ENCODE measurements around the gene ZNF341. TPM values are rescaled to one million over a fixed set of nuclear protein-coding genes. Genes with fewer than 3 reads are reported as not detected.

The ZNF341 gene
- total RNA-seq, 2 experiments from 2014 or later, result 2.1 to 2.7 TPM

GRCh38 chr20:33761698-33762250 lies 30.0 kb downstream of the ZNF341 start:
- no peak overlapping the region for H3K27ac Mint-ChIP-seq
- no peak for TF ChIP-seq CTCF (IDR thresholded peaks at IDR 0.05)

DNA sequence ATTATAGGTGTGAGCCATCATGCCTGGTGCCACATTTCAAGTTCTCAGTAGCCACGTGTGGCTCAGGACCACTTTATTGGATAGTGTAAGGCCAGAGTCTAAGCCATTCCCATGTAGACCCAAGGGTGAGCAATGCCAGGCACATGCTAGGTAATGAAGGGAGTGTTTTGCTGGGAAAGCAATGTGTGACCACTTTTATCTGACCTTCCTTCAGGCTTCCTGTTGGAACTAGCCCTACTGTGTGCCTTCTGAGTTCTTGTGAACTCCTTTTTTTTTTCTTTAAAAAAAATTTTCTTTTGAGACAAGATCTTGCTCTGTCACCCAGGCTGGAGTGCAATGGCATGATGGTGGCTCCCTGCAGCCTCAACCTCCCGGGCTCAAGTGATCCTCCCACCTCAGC lies 33.3 kb downstream of the ZNF341 start:
- intact Hi-C loops (cut with DNase I, micrococcal nuclease), result no loop called here
- H3K4me3 ChIP-seq (ENCODE audit: low read length), result no peak overlapping the region
- H3K4me1 ChIP-seq (ENCODE audit: insufficient read depth, low read length), result no peaks in the 10 kb centered on the region
- H3K9me3 ChIP-seq (ENCODE audit: control insufficient read depth in 1 of 2, insufficient read depth in 1 of 2, low read length in 2 of 2), result no peaks in the 10 kb centered on the region
- no peaks in the 10 kb centered on the region for H3K9me3 Mint-ChIP-seq
- DNase-seq (no peak), ATAC-seq (ENCODE audit: poor library complexity) (no peak)
- H3K4me1 Mint-ChIP-seq (ENCODE audit: low read depth), result no peaks in the 10 kb centered on the region
- peaks cover 28% of the 10 kb centered on the region for H3K36me3 Mint-ChIP-seq (ENCODE audit: low read depth)
- no peak overlapping the region for H3K27ac Mint-ChIP-seq
- POLR2A ChIA-PET, result no interaction called here
- no peaks in the 10 kb centered on the region for H3K27me3 ChIP-seq (ENCODE audit: control insufficient read depth in 1 of 2, insufficient read depth in 2 of 2, low read length in 2 of 2)
- peaks cover 4% of the 10 kb centered on the region for H3K36me3 ChIP-seq (ENCODE audit: insufficient read depth, low read length)
- H3K27me3 Mint-ChIP-seq, result no peaks in the 10 kb centered on the region
- no peak overlapping the region for H3K4me3 Mint-ChIP-seq
- no peak for TF ChIP-seq CTCF (IDR thresholded peaks at IDR 0.05)
- CTCF ChIA-PET, result no interaction called here
- H3K27ac ChIP-seq (ENCODE audit: low read depth in 1 of 2, low read length in 2 of 2), result no peak overlapping the region

More at GRCh38 chr20:33761698-33762250, 30.0 kb downstream of the ZNF341 start:
- CTCF ChIA-PET, result no interaction called here
- Histone ChIP-seq H3K27ac (ENCODE audit: low read depth in 1 of 2, low read length in 2 of 2) (no peak overlapping the region), H3K27me3 (ENCODE audit: control insufficient read depth in 1 of 2, insufficient read depth in 2 of 2, low read length in 2 of 2) (no peaks in the 10 kb centered on the region), H3K4me3 (ENCODE audit: low read length) (no peak overlapping the region), H3K36me3 (ENCODE audit: insufficient read depth, low read length) (peaks cover 8% of the 10 kb centered on the region), H3K4me1 (ENCODE audit: insufficient read depth, low read length) (no peaks in the 10 kb centered on the region), H3K9me3 (ENCODE audit: control insufficient read depth in 1 of 2, insufficient read depth in 1 of 2, low read length in 2 of 2) (peaks cover 6% of the 10 kb centered on the region in 2 experiments)
- ATAC-seq (ENCODE audit: poor library complexity), result no peak
- no peaks in the 10 kb centered on the region for H3K27me3 Mint-ChIP-seq
- peaks cover 41% of the 10 kb centered on the region for H3K36me3 Mint-ChIP-seq (ENCODE audit: low read depth)
- POLR2A ChIA-PET, result no interaction called here
- no peaks in the 10 kb centered on the region for H3K4me1 Mint-ChIP-seq (ENCODE audit: low read depth)
- H3K4me3 Mint-ChIP-seq, result no peak overlapping the region
- DNase-seq, result no peak
- peaks cover 2% of the 10 kb centered on the region for H3K9me3 Mint-ChIP-seq
- intact Hi-C loops (cut with DNase I, micrococcal nuclease), result no loop called here

GRCh38 chr20:33765592-33765991 lies 33.8 kb downstream of the ZNF341 start:
- Histone ChIP-seq H3K27me3 (ENCODE audit: control insufficient read depth in 1 of 2, insufficient read depth in 2 of 2, low read length in 2 of 2) (no peaks in the 10 kb centered on the region), H3K4me1 (ENCODE audit: insufficient read depth, low read length) (no peaks in the 10 kb centered on the region), H3K9me3 (ENCODE audit: control insufficient read depth in 1 of 2, insufficient read depth in 1 of 2, low read length in 2 of 2) (no peaks in the 10 kb centered on the region), H3K36me3 (ENCODE audit: insufficient read depth, low read length) (peaks cover 4% of the 10 kb centered on the region), H3K4me3 (ENCODE audit: low read length) (no peak overlapping the region), H3K27ac (ENCODE audit: low read depth in 1 of 2, low read length in 2 of 2) (no peak overlapping the region)
- Mint-ChIP-seq H3K9me3 (no peaks in the 10 kb centered on the region), H3K36me3 (ENCODE audit: low read depth) (peaks cover 28% of the 10 kb centered on the region), H3K4me1 (ENCODE audit: low read depth) (no peaks in the 10 kb centered on the region), H3K27me3 (no peaks in the 10 kb centered on the region), H3K27ac (no peak overlapping the region), H3K4me3 (no peak overlapping the region)
- no peak for TF ChIP-seq CTCF (IDR thresholded peaks at IDR 0.05)
- ATAC-seq (ENCODE audit: poor library complexity), result no peak
- intact Hi-C loops (cut with DNase I, micrococcal nuclease), result no loop called here
- no peak for DNase-seq
- POLR2A ChIA-PET, result no interaction called here
- CTCF ChIA-PET, result no interaction called here
